ENCODE results near the gene PTPRT. TPM values are rescaled to one million over a fixed set of nuclear protein-coding genes. Genes with fewer than 3 reads are reported as not detected.

The PTPRT gene
- total RNA-seq, 1 donor from 2014 or later = 4.0 TPM

- DNase-seq = peak; percentile 88
Observed at GRCh38 chr20:43096931-43097260, 92.8 kb downstream of the PTPRT start.

- peak; percentile 88 for DNase-seq
Observed at GRCh38 chr20:43096126-43096930, 93.4 kb downstream of the PTPRT start.

- no peak for DNase-seq
Observed at GRCh38 chr20:43095034-43095433, 94.7 kb downstream of the PTPRT start.

GRCh38 chr20:43092386-43093088, 97.2 kb downstream of the PTPRT start:
- peak; percentile 22 for DNase-seq

- DNase-seq = no peak
Observed at GRCh38 chr20:43068482-43068881, 121.2 kb downstream of the PTPRT start.

DNA sequence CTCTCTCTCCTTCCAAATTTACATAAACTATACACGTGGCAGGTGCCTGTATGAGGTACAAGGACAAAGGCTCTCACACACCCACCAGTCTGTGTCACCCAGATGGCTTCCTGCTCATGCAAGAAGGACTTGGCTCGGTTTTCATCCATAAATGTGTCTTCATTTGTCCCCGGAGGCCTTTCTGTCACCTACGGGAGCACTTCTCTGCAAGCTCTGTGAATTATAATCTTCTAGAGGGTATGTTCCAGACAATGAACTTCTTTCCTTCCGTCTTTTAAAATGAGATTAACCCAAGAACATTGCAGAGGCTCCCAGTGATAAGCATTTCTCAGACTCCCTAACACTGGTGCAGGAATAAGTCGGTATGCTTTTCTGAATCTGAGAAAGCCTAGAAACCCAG, 123.6 kb downstream of the PTPRT start:
- DNase-seq = no peak

GRCh38 chr20:43065299-43065698, 124.4 kb downstream of the PTPRT start:
- DNase-seq = no peak

DNA sequence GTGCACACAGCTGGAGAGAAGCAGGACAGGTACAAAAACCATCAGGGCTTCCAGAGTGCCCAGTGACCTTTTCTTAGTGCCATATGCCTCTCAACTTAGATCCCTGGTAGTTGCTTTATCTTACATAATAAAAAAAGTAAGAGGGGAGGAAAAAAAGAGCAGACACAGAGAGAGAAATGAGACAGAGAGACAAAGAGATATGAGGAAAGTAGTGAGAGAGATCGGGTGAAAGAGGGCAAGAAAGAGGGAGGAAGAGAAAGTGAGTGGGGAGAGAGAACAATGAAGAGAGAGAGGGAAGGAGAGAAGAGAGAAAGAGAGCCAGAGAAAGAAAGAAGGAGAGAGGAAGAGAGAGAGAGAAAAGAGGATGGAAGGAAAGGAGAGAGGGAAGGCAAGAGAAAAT, 131.6 kb downstream of the PTPRT start:
- DNase-seq = no peak

- DNase-seq = no peak
Observed at GRCh38 chr20:43057317-43057716, 132.4 kb downstream of the PTPRT start.

GRCh38 chr20:43055181-43055884, 134.4 kb downstream of the PTPRT start:
- no peak for DNase-seq

DNA sequence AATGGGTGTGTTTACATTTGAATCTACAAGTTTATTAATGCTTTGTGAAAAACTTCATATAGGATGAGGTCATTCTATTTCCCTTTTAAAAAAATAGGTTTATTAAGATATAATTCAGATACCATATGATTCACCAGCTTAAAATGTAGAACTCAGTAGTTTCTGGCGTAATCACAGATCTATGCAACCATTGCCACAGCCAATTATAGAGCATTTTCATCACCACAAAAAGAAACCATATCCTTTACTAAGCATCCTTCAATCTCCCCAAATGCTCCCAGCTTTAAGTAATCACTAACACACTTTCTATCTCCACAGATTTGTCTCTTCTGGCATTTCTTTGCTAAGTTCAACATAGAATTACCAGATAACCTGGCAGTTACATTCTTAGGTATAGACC, 137.2 kb downstream of the PTPRT start:
- DNase-seq = no peak

- no peak for DNase-seq
Observed at GRCh38 chr20:43046966-43047365, 142.7 kb downstream of the PTPRT start.

DNA sequence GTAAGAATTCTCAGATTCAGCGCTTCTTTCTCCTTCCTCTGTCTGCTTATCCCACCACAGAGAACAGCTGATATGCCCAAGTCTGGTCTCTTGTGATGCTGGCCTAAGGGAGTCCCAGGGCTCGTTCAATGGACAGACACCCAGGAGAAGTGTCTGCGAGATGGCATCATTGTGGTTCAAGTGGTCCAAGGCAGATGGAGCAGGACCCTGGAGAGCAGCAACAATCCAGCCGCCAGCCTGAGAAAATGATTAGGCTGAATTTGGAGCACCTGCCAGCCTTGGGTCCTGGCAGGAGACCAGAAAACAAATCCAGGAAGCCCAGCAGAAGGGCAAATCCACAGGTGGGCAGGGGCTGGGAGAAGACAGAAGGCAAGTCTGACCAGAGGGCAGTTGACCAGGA, 145.8 kb downstream of the PTPRT start:
- no peak for DNase-seq

DNA sequence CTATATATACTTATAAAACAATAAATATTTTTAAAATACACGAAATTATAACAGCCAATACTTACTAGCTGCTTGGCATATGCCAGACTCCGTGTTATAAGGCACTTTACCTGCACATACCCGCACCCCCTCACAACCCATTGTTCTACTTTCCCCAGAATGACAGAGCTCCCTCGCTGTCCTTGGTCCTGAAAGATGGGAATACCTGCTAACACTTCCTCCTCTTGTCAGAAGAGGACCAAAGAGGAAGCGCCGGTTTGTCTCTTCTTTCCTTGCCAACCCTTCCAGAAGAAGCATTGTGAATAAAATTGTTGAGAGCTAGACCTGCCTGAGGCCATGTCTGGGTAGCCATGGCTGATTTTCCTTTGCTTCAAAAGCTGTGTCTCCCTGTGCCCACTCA, 149.3 kb downstream of the PTPRT start:
- DNase-seq = no peak

GRCh38 chr20:43037605-43038309, 151.9 kb downstream of the PTPRT start:
- DNase-seq = no peak

DNA sequence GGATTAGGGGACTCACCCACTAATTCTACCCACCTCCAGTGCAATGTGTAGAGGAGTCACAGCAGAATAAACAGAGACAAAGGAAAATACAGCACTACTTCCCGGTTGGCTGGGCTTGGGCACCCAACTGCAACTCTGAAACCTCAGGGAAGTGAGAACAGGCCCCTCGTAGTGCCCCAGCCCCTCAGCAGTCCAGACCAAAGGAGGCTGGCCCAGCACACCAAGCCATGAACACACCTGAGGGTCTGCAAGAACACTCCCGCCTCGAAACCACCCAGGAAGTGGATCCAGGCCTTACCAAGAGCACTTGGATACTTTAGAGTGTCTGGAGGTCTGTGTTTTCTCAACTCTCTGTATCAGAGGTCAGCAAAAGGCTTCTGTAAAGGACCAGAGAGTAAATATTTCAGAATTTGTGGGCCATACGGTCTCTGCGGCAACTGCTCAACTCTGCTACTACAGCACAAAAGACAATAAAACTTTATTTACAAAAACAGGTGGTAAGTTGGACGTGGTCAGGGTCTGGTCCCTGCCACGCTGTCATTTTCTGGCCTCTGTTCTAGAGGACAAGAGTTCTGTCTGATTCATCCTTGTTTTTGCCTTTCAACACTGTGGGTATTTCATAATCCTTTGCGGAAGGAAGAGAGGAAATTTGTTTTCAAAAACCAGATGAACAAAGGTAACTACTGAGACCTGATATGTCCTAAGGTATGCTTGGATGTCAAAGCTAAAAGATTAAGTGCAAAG, 154.6 kb downstream of the PTPRT start:
- no peak for DNase-seq

DNA sequence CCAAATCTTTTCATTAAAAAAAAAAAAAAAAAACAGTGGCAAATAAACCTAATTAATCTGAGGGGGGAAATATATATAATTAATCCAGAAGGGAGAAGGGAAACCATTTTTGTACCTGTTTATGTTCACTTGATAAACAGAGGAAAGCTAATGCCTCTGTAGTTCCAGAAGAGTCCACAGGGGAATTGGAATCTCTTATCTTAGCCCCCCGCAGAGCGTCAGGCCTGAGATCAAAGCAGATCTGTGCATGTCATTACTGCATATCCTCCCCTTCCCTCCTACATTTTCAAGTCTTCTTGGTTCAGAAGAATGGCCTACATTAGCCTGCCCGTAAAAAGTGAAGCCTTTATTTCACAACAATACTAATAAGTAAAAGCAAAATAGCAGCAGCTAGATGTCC, 157.2 kb downstream of the PTPRT start:
- DNase-seq = no peak

GRCh38 chr20:43029176-43029575, 160.5 kb downstream of the PTPRT start:
- DNase-seq = no peak

DNA sequence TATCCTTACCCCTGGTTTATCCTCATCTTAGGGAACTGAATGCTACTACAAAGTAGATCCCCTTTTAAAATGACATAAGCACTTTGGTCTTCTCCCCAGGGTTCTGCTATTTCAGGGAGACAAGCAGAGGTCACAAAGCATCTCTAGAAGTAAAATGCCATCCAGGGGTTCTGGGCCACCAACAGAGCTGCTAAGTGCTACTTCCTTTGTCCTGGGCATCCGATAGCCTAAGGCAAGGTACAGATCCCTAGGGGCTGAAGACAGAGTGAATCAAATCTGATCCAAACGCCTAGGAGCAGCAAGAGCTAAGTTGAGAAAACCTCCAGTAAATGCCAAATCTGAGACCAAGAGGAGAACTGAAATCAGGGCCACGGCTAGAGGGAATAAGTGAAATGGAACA, 161.2 kb downstream of the PTPRT start:
- no peak for DNase-seq

DNA sequence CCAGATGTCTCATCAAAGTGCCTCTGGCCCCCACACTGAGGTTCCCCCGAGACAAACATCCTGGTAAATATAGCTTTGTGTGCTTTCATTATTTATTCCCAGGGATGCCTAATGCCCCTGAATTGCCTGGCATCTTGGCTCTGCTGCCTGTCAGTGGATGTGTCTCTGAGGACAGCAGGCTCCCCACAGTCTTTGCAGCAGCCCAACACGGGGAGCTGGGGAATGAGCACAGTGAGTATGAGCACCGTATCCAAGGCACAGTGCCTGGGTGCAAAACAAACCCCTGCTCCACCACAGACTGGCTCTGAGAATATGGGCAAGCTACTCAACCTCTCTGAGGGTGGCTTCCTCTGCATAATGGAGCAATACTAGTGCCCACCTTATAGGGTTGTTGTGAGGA, 165.9 kb downstream of the PTPRT start:
- no peak for DNase-seq

DNA sequence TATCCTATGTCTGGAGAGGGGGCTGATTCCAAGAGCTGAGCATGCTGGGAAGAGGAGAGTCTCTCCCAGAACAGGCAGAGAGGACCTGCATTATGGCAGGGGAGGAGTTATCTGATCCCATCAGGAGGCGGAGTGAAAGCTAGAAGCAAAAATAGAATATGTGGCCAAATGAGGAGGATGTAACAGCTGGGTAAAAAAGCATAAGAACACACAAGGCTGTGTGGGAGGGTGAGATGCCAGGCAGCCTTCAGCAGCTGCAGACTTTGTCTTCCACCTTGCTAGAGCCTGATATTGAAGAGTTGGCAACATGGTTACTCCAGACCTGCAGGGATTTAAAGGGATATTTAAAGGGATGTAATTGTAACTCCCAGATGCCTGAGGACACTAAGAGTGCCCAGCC, 167.1 kb downstream of the PTPRT start:
- no peak for DNase-seq

GRCh38 chr20:43022081-43022480, 167.6 kb downstream of the PTPRT start:
- no peak for DNase-seq

Data from skin of body (tissue), 2 donors.